ENCODE measurements around the gene ELOVL5. TPM values are rescaled to one million over a fixed set of nuclear protein-coding genes. Genes with fewer than 3 reads are reported as not detected.
"Not testable (repeated sequence)": the region's sequence is repeated elsewhere in the genome, so short reads cannot be mapped to it uniquely, and the experiment has no call there.

Gene ELOVL5
- total RNA-seq, 1 donor from 2014 or later = 55.9 TPM

- TF ChIP-seq, protein P1, sequence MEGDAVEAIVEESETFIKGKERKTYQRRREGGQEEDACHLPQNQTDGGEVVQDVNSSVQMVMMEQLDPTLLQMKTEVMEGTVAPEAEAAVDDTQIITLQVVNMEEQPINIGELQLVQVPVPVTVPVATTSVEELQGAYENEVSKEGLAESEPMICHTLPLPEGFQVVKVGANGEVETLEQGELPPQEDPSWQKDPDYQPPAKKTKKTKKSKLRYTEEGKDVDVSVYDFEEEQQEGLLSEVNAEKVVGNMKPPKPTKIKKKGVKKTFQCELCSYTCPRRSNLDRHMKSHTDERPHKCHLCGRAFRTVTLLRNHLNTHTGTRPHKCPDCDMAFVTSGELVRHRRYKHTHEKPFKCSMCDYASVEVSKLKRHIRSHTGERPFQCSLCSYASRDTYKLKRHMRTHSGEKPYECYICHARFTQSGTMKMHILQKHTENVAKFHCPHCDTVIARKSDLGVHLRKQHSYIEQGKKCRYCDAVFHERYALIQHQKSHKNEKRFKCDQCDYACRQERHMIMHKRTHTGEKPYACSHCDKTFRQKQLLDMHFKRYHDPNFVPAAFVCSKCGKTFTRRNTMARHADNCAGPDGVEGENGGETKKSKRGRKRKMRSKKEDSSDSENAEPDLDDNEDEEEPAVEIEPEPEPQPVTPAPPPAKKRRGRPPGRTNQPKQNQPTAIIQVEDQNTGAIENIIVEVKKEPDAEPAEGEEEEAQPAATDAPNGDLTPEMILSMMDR (conservative IDR thresholded peaks at IDR 0.05; ENCODE audit: low read depth, low read length) = no peak
- DNase-seq (ENCODE audit: low read depth) = no peak
- H3K4me3 ChIP-seq (ENCODE audit: low read depth, low read length) = no peak overlapping the region
Measured at GRCh38 chr6:53309059-53309900, 39.5 kb downstream of the ELOVL5 start.

DNA sequence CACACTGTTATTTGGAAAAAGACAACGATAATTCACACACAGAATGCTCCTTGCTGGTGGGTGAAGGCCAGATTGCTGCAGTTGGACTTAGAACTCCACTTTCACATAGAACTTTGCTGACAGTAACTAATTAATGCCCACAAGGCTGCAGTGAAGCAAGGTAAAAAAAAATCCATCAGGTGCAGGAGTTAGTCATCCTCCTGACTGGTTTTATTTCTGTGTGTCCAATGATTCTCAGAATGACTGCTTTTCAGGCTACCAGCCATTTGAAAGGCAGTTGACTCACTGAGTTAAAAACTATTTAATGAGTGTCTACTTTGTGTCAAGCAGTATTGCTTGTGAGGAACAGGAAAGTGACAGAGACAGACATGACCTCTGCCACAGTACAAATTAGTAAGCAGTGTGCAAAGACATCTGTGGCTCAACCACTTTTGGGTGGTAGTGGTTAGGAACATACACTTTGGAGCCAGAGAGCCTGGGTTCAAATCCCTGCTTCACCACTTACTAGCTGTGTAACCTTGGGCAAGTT is 41.9 kb downstream of the ELOVL5 start:
- TF ChIP-seq, protein P1 (conservative IDR thresholded peaks at IDR 0.05; ENCODE audit: low read depth, low read length) = no peak

GRCh38 chr6:53306217-53306616 is 42.5 kb downstream of the ELOVL5 start:
- H3K4me3 ChIP-seq (ENCODE audit: low read depth, low read length); DNase-seq (ENCODE audit: low read depth): not testable (repeated sequence)

More for the DNA sequence above, 41.9 kb downstream of the ELOVL5 start:
- H3K4me3 ChIP-seq (ENCODE audit: low read depth, low read length) = no peak overlapping the region
- peak; percentile 98 for DNase-seq (ENCODE audit: low read depth)

DNA sequence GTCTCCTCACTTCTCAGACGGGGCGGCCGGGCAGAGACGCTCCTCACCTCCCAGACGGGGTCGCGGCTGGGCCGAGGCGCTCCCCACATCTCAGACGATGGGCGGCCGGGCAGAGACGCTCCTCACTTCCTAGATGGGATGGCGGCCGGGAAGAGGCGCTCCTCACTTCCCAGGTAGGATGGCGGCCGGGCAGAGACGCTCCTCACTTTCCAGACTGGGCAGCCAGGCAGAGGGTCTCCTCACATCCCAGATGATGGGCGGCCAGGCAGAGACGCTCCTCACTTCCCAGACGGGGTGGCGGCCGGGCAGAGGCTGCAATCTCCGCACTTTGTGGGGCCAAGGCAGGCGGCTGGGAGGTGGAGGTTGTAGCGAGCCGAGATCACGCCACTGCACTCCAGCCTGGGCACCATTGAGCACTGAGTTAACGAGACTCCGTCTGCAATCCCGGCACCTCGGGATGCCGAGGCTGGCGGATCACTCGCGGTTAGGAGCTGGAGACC is 43.2 kb downstream of the ELOVL5 start:
- not testable (repeated sequence) for DNase-seq (ENCODE audit: low read depth); H3K4me3 ChIP-seq (ENCODE audit: low read depth, low read length)

- not testable (repeated sequence) for H3K4me3 ChIP-seq (ENCODE audit: low read depth, low read length); DNase-seq (ENCODE audit: low read depth)
Measured at GRCh38 chr6:53304953-53305352, 43.8 kb downstream of the ELOVL5 start.

DNA sequence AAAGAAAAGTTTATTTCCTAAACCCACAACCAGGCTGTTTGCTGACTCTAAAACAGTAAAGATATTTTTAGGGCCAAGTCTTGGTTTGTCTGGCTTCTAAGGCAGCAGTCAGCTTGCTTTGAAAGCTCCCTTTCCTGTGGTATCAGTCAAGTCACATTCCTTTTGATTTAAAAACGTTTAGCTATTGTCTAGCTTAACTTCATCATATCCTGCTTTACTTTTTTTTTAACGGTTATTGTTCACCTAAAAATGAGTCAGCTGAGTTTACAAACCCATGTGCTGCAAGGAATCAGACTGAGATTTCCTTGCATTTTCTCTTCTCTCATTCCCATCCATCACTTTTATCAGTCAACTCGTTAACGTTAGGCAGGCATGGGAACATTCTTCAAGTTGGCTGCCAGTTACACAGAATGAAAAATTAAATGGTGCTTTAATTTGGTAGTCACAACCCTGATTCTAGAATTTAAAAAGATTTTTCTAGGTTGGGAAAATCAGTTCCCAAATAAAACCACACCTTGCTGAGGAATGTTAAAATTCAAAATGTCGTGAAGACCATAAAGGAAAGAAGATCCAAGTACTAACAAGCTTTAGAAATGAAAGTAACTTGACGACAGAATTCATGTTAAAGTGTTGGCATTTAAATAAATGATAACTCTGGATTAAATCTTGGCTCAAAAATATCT is 45.9 kb downstream of the ELOVL5 start:
- H3K4me3 ChIP-seq (ENCODE audit: low read depth, low read length) = no peak overlapping the region
- TF ChIP-seq, protein P1 (conservative IDR thresholded peaks at IDR 0.05; ENCODE audit: low read depth, low read length) = no peak
- peak; percentile 76 for DNase-seq (ENCODE audit: low read depth)

- H3K4me3 ChIP-seq (ENCODE audit: low read depth, low read length) = no peak overlapping the region
- DNase-seq (ENCODE audit: low read depth) = no peak
- TF ChIP-seq, protein P1 (conservative IDR thresholded peaks at IDR 0.05; ENCODE audit: low read depth, low read length) = no peak
Measured at GRCh38 chr6:53301801-53302537, 46.8 kb downstream of the ELOVL5 start.
